CD4-positive, alpha-beta T cell (primary cell): Measurements from ENCODE around the gene LRTM1. TPM values are rescaled to one million over a fixed set of nuclear protein-coding genes. Genes with fewer than 3 reads are reported as not detected.

Source experiments
- ATAC-seq: fragments of 200-7000 bp; cut with Tn5 transposase; one replicate; pipeline ENCODE4 v1.10.0; 2022; ENCODE audit warnings: mild to moderate bottlenecking; ENCODE audit not compliant: poor library complexity
- CTCF ChIA-PET: fragments of 350-600 bp; sonication (Branson Sonifier 250); formaldehyde crosslinking; loops from one replicate; lab custom pipeline; 2021; ENCODE audit warnings: antibody characterized with exemption, inconsistent platforms; lab: Charles Lee
- POLR2A ChIA-PET: fragments of 350-600 bp; sonication (Branson Sonifier 250); formaldehyde crosslinking; loops from one replicate; lab custom pipeline; 2021; ENCODE audit warnings: antibody characterized with exemption, inconsistent platforms; lab: Charles Lee
- DNase-seq, 14 experiments: peaks; one replicate each; pipeline ENCODE4 v3.0.0-alpha.2; 2013 to 2020; ENCODE audit warnings: mixed read lengths in 2 of 14
- H3K27ac ChIP-seq, 2 donors: one replicate each; pipeline versions ENCODE4 v1.5.1 to v1.7.0; 2013; ENCODE audit warnings: low read length in 2 of 2, low read depth in 1 of 2, mild to moderate bottlenecking in 1 of 2
- H3K27me3 ChIP-seq, 2 experiments: 1 replicate in 1 of 2; 2 replicates in 1 of 2; pipeline versions ENCODE4 v1.6.1 to v1.7.0; 2013; ENCODE audit warnings: low read length in 2 of 2, control low read depth in 1 of 2, mild to moderate bottlenecking in 1 of 2, moderate library complexity in 1 of 2; ENCODE audit not compliant: insufficient read depth in 2 of 2, control insufficient read depth in 1 of 2
- H3K36me3 ChIP-seq: one replicate; pipeline ENCODE4 v1.6.1; 2013; ENCODE audit warnings: low read length, control low read depth; ENCODE audit not compliant: insufficient read depth
- H3K4me1 ChIP-seq: one replicate; pipeline ENCODE4 v1.6.1; 2013; ENCODE audit warnings: low read length, control low read depth; ENCODE audit not compliant: insufficient read depth
- H3K4me3 ChIP-seq: one replicate; pipeline ENCODE4 v1.5.1; 2013; ENCODE audit warnings: mild to moderate bottlenecking, low read length, moderate library complexity
- H3K9me3 ChIP-seq, 2 experiments: 1 replicate in 1 of 2; 2 replicates in 1 of 2; pipeline versions ENCODE4 v1.6.1 to v1.7.0; 2013; ENCODE audit warnings: low read length in 2 of 2, mild to moderate bottlenecking in 2 of 2, control low read depth in 1 of 2, moderate library complexity in 1 of 2; ENCODE audit not compliant: control insufficient read depth in 1 of 2, insufficient read depth in 1 of 2
- H3K27ac Mint-ChIP-seq: one replicate; pipeline ENCODE4 v1.8.0; 2020; ENCODE audit warnings: mixed read lengths
- H3K27me3 Mint-ChIP-seq: one replicate; pipeline ENCODE4 v1.8.0; 2021; ENCODE audit warnings: mixed read lengths
- H3K36me3 Mint-ChIP-seq: one replicate; pipeline ENCODE4 v1.8.0; 2021; ENCODE audit warnings: low read depth, mixed read lengths
- H3K4me1 Mint-ChIP-seq: one replicate; pipeline ENCODE4 v1.8.0; 2021; ENCODE audit warnings: low read depth, mixed read lengths
- H3K4me3 Mint-ChIP-seq: one replicate; pipeline ENCODE4 v1.8.0; 2020; ENCODE audit warnings: mild to moderate bottlenecking, mixed read lengths
- H3K9me3 Mint-ChIP-seq: one replicate; pipeline ENCODE4 v1.8.0; 2020; ENCODE audit warnings: mixed read lengths
- CTCF ChIP-seq: fragments of 200-600 bp; IDR thresholded peaks from one replicate; pipeline ENCODE4 v1.8.0; 2022; ENCODE audit warnings: antibody characterized with exemption, mild to moderate bottlenecking
- intact Hi-C, 2 experiments: fragments of 100-400 bp; cut with DNase I in 1 of 2; cut with micrococcal nuclease in 1 of 2; formaldehyde crosslinking; loops; one replicate each; pipeline versions ENCODE4 v1.15.1 to v1.9.0; 2023 to 2025; cut with DNase I, micrococcal nuclease
- total RNA-seq, 174 experiments: library from RNA in 2 of 174; stranded (reverse) in 2 of 174; gene quantifications; one replicate each; pipeline ENCODE4 v1.2.3 and lab custom pipeline; 2021 to 2026

The LRTM1 gene
- total RNA-seq, 2 experiments from 2014 or later: not detected

- H3K4me1 Mint-ChIP-seq: no peaks in the 10 kb centered on the region
- no peak for ATAC-seq
- CTCF ChIA-PET: no interaction called here
Measured at GRCh38 chr3:54955496-54955895, 27.6 kb upstream of the LRTM1 start.

GRCh38 chr3:54954521-54954920, 26.7 kb upstream of the LRTM1 start:
- H3K36me3 Mint-ChIP-seq: no peaks in the 10 kb centered on the region
- ATAC-seq (no peak), DNase-seq (no peak)
- CTCF ChIA-PET: no interaction called here
- intact Hi-C loops: no loop called here
- peaks cover 0 to 2% of the 10 kb centered on the region in 2 experiments for H3K27me3 ChIP-seq
- H3K27me3 Mint-ChIP-seq: no peaks in the 10 kb centered on the region
- H3K4me3 Mint-ChIP-seq: no peak overlapping the region
- H3K9me3 ChIP-seq: no peaks in the 10 kb centered on the region
- no peaks in the 10 kb centered on the region for H3K9me3 Mint-ChIP-seq
- TF ChIP-seq CTCF: no peak
- POLR2A ChIA-PET: no interaction called here
- no peaks in the 10 kb centered on the region for H3K4me1 Mint-ChIP-seq
- H3K36me3 ChIP-seq: no peaks in the 10 kb centered on the region
- no peak overlapping the region for H3K4me3 ChIP-seq
- H3K27ac ChIP-seq: no peak overlapping the region
- no peaks in the 10 kb centered on the region for H3K4me1 ChIP-seq
- no peak overlapping the region for H3K27ac Mint-ChIP-seq

More at GRCh38 chr3:54955496-54955895, 27.6 kb upstream of the LRTM1 start:
- Mint-ChIP-seq H3K27me3 (no peaks in the 10 kb centered on the region), H3K4me3 (no peak overlapping the region), H3K27ac (no peak overlapping the region), H3K9me3 (no peaks in the 10 kb centered on the region), H3K36me3 (no peaks in the 10 kb centered on the region)
- Histone ChIP-seq H3K9me3 (no peaks in the 10 kb centered on the region), H3K27ac (no peak overlapping the region), H3K4me3 (no peak overlapping the region), H3K27me3 (peaks cover 0 to 2% of the 10 kb centered on the region in 2 experiments), H3K36me3 (no peaks in the 10 kb centered on the region), H3K4me1 (no peaks in the 10 kb centered on the region)
- POLR2A ChIA-PET: no interaction called here
- intact Hi-C loops: no loop called here
- DNase-seq: no peak
- no peak for TF ChIP-seq CTCF

- Histone ChIP-seq H3K4me3 (no peak overlapping the region), H3K27me3 (peaks cover 0 to 2% of the 10 kb centered on the region in 2 experiments), H3K36me3 (no peaks in the 10 kb centered on the region), H3K27ac (no peak overlapping the region), H3K4me1 (no peaks in the 10 kb centered on the region), H3K9me3 (no peaks in the 10 kb centered on the region)
- H3K9me3 Mint-ChIP-seq: no peaks in the 10 kb centered on the region
- intact Hi-C loops: no loop called here
- no peaks in the 10 kb centered on the region for H3K36me3 Mint-ChIP-seq
- H3K27me3 Mint-ChIP-seq: no peaks in the 10 kb centered on the region
- no peaks in the 10 kb centered on the region for H3K4me1 Mint-ChIP-seq
- H3K4me3 Mint-ChIP-seq: no peak overlapping the region
- ChIA-PET CTCF (no interaction called here), POLR2A (no interaction called here)
- DNase-seq (no peak), ATAC-seq (no peak)
- no peak for TF ChIP-seq CTCF
- H3K27ac Mint-ChIP-seq: no peak overlapping the region
Measured at GRCh38 chr3:54954022-54954421, 26.2 kb upstream of the LRTM1 start.
